Activated CD4-positive, alpha-beta T cell treated with anti-CD3 and anti-CD28 coated beads, Interleukin-2, amount 50 U/mL, for 1 hour (primary cell): ENCODE measurements around the gene CXCL16.
"Not testable (repeated sequence)": the region's sequence is repeated elsewhere in the genome, so short reads cannot be mapped to it uniquely, and the experiment has no call there.

Experiments
- DNase-seq: peaks from one replicate; pipeline ENCODE4 v3.0.0-alpha.2; 2020

CXCL16 gene

DNA sequence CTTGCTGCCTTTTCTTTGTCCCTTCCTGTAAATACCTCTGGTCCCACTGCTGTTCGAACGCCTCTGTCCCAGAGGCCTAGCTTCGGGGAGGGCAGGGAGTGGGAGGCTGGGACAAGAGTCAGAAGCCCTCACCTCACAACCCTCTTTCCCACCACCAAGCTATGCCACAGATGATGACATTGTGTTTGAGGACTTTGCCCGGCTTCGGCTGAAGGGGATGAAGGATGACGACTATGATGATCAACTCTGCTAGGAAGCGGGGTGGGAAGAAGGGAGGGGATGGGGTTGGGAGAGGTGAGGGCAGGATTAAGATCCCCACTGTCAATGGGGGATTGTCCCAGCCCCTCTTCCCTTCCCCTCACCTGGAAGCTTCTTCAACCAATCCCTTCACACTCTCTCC lies 18.9 kb downstream of the CXCL16 start:
- DNase-seq, result no peak

DNA sequence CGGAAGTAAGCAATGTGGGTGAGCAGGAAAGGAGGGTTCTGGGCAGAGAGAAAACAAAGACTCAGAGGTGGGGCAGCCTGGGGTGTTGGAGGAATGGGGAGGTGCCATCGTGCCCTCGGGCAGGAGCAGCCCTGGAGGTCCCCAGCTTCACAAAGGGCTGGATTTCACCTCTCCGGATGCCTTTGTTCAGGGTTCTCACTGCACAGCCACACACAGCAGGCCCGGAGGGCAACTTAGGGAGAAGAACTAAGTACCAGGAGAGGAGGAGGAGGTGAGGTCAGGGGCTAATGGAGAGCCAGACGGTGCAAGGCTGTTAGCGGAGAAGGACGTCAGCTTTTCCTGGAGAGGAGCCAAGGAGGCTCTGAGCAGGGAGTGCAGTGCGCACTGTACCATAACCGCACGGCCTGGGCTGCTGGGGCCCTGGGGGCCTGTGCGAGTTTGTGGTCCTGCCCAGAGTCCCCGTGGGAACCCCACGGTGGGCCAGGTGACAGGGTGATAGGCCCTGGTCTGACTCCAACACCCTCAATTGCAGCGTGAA lies 20.0 kb downstream of the CXCL16 start:
- DNase-seq, result no peak

DNA sequence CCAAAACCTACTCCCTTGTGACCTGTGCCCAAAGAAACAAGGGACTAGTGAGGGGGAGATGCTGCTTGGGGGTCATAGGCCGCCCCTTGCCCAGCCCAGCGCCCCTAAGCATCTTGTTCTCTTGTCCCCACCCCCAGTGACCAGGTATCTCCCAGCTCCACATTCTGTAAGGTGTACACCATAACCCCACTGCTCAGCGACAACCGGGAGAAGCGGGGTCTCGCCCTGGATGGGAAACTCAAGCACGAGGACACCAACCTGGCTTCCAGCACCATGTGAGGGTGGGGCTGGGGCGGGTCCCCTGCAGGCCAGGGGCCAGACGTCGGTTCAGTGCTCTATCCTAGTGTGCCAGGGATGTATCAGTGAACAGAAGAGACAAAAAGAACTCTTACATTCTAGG lies 20.6 kb downstream of the CXCL16 start:
- DNase-seq, result no peak

DNA sequence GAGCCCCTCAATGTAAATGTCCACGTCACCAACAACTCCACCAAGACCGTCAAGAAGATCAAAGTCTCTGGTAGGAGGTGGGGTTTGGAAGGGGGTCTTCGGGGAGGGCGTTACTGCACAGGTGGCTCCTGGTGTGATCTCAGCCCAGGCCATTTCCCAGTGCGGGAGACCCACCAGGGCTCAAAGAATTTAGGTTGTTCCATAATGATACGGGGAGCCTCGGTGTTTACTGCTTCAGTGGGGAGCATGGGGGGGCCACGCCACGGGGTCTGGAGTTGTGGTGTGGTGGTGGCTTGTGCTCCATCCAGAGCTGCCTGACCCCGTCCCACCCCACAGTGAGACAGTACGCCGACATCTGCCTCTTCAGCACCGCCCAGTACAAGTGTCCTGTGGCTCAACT lies 21.5 kb downstream of the CXCL16 start:
- no peak for DNase-seq

DNA sequence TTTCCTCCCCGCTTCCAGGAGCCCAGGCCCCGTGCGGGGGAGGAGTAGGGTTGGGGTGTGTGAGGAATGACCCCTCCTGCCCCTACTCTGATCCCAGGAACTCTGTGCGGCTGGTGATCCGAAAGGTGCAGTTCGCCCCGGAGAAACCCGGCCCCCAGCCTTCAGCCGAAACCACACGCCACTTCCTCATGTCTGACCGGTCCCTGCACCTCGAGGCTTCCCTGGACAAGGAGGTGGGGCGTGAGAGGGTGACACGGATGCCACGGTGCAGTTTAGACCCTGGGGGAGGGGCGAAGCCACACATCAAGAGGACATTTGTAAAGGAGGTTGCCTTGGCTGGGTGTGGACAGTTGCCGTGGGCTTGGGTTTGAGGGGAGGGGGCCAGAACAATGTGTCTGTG lies 21.9 kb downstream of the CXCL16 start:
- no peak for DNase-seq

DNA sequence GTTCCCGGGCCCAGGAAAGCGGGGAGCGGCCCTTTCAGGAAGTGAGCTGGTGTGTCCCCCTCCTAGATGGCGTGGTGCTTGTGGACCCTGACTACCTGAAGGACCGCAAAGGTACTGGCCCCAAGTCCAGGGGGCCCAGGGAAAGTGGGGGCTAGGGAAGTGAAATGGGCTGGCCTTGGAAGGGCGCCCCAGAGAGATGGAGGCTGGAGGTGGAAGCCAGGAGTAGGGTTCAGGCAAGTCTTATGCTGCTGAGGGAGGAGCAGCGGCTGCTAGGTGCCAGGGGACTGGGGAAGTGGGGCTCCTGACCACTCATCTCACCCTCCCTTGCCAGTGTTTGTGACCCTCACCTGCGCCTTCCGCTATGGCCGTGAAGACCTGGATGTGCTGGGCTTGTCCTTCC lies 23.6 kb downstream of the CXCL16 start:
- no peak for DNase-seq

DNA sequence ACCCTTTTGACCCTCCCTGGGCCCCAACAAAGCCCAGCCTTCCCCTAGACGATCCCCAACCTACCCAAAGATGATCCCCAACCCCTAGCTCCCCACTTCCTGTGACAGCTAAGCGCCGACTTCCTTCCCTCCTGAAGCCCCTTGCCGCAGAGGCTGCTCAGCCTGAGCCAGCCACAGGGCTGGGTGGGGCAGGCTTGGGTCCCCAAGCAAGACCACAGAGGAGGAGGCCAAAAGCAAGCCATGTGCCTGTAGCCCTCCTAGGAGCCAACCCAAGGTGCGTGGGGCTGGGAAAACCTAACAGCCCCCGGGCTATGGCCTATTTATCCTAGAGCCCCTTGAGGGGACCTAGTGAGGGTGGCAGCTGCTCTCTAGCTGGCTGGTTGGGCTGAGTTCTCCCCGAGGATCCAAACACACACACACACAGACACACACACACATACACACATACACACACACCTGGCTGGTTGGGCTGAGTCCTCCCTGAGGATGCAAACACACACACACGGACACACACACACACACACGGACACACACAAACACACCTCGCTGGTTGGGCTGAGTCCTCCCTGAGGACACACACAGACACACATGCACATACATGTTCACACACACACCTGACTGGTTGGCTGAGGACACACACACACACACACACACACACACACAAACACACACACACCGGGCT lies 24.5 kb downstream of the CXCL16 start:
- peak; percentile 49 for DNase-seq

DNA sequence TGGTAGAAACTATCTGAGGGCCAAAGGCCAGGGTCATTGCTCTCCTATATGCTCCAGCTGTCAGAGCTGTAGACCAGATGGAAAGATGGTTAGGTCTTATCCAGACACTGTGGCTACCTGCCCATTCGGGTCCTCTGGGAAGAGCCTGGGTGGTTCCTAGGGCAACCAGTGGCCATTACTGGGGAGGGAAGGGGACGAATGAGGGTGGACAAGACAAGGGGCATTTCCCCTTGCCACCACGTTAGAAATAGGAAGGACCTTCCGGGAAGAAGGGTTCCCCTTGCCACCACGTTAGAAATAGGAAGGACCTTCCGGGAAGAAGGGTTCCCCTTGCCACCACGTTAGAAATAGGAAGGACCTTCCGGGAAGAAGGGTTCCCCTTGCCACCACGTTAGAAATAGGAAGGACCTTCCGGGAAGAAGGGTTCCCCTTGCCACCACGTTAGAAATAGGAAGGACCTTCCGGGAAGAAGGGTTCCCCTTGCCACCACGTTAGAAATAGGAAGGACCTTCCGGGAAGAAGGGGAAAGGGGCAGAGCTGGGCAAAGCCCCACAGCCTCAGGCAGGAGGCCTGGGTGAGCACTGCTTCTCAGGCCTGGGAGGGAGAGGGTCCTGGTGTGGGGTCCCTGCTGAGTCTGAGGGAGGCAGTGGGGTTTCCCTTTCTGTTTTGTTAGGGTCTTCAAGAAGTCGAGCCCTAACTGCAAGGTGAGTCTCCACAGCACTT lies 25.2 kb downstream of the CXCL16 start:
- not testable (repeated sequence) for DNase-seq

DNA sequence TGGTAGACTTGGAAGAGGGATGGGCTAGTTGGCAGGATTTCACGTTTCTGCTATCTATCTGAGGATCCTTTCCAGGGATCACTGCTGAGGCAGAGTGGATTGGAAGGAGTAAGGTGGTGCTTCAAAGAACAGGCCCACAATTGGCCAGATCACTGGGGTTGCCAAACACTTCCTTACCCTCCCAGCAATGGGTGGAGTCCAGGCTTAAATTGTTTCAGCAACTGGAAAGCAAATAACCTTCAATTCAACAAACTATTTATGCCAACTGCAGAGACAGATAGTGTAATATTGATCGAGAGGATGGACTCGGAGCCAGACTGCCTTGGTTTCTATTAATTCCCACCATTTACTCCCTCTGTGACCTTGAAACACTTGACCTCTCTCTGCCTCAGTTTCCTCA lies 27.2 kb downstream of the CXCL16 start:
- no peak for DNase-seq

DNA sequence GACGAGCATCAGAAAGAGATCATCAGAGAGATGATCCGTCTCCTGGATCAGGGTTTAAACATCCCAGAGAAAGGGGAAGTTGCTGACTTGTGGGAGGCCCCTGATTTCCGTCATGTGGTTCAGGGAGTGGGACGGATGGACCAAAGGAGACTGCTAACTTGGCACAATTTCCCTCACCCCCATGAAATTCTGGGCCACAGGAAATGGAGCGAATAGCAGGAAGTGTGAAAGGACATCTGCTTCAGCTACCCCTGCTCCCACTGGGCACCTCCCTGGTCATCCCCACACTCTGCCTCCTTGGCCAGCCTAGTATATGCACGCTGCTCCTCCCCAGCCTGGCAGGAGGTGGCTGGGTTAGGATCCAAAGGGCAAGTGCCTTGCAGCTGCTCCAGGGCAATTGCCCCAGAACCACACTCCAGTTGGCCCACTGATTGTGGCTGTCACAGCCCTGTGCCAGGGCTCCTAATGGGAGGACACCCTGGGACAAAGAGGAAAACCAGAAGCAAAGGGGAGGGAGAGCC lies 28.0 kb downstream of the CXCL16 start:
- DNase-seq, result no peak

DNA sequence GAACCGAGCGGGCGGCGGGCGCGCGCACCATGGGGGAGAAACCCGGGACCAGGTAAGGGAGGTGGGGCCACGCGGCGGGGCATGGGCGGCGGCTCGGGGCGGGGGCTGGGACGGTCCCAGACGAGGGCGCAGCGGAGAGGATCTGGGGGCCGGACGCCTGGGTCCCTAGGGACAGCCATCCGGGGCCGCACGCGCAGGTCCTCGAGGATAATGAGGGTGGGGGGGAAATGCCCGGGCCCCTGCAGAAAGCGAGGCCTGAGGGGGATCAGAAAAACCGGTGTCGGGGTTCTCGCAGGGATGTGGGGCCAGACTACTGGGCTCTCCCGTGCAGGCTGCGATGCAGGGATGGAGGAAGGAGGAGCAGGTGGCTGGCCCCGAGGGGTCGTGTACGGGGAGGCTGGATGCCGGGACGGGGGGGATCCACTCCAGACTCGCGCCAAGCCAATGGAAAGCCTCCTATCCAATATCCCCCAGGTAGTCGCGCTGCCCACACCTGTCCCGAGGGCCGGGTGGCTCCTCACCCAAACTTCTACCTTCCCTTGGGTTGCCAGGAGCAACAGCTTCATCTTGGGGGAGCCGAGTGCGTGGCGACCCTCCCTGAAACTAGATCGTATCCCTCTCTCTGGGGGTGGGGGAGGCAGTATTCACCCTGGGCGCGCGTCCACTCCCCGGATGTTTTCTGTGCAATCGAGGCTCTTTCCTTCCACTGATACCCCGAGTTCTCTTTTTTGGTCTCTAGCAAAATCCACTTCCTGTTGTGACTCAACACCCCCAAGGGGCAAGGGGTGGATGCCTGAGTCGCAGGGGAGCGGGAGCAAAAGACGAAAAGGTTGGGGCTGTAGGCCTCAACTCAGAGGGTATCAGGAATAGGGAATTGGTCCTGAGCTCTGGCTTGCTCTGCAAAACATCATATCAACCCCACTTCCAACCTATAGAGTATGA lies 28.8 kb downstream of the CXCL16 start:
- peak; percentile 44 for DNase-seq

DNA sequence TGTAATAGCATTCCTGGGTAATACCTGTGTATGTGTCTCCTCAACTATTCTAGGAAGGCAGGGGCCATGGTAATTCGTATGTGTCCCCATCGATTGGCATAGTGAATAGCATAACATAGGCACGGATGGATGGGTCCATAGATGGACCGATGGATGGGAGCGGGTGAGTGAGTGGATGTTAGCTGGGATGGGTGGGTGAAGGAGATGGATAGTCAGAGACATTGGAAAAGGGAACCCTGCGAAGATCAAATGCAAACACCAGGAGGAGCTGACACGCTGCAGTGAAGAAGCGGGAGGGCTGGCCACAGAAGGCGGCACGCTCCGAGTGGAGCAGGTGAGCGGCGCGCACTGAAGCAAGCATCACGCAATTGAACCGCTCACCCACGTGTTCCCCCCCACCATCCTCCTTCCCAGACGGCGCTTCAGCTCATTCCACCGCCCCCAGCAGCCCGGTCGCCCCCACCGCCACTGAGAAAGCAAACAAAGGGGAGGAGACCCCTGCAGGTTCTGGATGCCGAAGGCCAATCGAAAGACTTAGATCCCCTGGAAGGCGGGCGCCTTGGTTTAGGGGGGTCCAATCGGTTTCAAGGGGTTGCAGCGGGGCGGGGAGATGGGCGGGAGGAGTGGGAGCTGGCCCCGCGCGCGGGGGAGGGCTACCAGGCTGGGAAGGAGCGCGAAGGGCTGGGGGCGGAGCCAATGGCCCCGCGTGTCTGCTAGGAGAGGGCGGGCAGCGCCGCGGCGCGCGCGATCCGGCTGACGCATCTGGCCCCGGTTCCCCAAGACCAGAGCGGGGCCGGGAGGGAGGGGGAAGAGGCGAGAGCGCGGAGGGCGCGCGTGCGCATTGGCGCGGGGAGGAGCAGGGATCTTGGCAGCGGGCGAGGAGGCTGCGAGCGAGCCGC lies 29.7 kb downstream of the CXCL16 start, which contains the start of gene ARRB2:
Gene ARRB2, plus strand, starts transcription at position 839 of the 899 bp plus-strand sequence. CDS start 90 bp downstream, outside the sequence.
- DNase-seq, result peak; percentile 99

DNA sequence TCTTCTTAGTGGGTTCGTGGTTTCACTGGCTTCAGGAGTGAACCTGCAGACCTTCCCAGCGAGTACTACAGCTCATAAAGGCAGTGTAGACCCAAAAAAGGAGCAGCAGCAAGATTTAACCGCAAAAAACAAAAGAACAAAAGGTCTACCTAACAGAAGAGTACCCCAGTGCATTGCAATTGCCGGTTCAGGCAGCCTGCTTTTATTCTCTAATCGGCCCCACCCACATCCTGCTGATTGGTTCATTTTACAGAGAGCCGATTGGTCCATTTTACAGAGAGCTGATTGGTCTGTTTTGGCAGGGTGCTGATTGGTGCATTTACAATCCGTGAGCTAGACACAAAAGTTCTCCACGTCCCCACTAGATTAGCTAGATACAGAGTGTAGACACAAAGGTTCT lies 31.3 kb downstream of the CXCL16 start:
- DNase-seq, result peak; percentile 52

DNA sequence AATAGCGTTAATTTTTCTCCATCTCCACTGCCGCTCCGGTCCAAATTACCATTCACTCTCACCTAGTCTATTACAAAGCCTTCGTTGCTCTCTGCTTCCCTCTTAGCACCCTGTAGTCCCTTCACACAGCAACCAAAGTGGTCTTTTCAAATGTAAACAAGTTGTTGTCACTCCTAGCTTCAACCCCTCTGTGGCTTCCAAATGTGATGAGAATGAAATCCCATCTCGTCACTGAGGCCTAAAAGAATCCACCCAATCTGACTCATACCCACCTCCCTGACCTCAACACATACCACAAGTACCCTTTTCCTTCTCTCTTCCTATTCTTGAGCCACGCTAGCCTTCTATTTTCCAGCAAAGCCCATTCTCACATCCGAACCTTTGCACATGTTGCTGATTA lies 33.6 kb downstream of the CXCL16 start:
- DNase-seq, result no peak

DNA sequence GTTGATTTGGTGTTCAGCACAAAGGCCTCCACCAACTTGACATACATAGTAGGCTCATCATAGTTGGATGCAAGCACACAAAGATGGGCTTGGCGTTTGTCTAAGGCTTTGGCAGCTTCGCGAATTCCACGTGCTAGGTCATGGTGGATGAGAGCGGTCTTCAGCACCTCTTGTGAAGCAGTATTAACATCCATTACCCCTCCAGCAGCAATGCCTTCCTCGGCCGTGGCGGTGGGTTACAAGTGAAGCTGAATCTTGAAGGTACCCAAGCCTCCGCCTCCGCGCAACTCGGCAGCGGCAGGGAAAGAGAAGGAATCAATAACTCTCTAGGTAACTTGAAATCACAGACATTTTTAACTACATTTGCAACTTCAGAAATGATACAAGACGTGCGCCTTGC lies 34.7 kb downstream of the CXCL16 start:
- DNase-seq, result no peak

DNA sequence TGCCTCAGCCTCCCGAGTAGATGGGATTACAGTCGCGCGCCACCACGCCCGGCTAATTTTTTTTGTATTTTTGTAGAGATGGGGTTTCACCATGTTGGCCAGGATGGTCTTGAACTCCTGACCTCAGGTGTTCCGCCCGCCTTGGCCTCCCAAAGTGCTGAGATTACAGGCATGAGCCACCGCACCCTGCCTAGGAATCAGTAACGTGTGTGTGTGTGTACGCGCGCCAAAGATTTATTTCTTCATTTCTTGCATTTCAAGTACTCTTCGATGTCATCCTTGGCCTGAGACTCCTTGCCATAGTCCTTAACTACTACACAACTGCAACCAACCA lies 35.2 kb downstream of the CXCL16 start:
- not testable (repeated sequence) for DNase-seq

DNA sequence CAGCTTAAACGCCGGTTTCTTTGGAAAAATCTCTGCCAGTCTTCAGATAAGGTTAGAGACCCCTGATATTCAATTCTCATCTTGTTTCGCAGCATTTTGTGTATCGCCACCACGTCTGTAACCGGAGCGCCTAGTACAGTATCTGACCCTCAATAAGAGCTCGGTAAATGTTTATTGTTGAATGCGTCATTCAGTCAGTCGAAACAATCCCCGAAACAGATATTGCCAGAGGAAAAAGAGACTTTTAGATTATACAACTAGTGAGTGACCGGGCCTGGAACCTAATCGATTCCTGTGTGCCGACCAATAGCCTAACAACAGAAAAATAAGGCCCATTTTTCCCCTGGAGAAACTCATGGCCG lies 36.4 kb downstream of the CXCL16 start:
- no peak for DNase-seq

DNA sequence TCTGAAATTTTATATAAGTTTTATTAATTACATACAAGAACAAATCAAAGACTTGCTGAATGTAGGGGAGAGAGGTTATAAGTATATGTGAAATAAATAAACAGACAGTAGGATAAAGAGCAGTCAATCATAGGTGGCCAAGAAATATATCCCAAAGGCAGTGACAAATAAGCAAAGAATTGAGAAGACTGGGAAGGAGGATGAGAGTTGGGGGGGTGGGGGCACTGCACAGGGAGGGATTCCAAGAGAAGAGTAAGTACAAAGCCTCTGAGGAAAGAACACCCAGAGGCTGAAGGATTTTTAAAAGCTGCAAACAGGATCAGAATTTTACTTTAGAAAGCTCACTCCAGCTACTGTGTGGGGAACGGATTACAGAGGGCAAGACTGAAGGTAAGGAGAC lies 38.6 kb downstream of the CXCL16 start:
- DNase-seq, result no peak

DNA sequence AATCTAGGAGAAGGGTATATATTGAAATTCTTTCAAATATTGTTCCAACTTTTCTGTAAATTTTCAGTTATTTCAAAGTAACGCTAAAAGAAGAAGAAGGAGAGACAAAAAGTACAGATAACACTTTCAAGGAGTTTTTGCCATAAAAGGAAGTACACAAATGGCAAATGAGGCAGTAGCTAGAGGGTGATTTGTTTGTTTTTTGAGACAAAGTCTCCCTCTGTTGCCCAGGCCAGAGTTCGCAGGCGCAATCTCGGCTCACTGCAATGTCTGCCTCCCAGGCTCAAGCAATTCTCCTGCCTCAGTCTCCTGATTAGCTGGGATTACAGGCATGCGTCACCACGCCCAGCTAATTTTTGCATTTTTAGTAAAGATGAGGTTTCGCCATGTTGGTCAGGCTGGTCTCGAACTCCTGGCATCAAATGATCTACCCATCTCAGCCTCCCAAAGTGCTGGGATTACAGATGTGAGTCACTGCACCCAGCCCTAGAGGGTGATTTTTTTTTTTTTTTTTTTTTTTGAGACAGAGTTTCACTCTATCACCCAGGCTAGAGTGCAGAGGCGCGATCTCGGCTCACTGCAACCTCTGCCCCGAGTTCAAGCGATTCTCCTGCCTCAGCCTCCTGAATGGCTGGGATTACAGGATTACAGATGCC lies 40.2 kb downstream of the CXCL16 start:
- not testable (repeated sequence) for DNase-seq

DNA sequence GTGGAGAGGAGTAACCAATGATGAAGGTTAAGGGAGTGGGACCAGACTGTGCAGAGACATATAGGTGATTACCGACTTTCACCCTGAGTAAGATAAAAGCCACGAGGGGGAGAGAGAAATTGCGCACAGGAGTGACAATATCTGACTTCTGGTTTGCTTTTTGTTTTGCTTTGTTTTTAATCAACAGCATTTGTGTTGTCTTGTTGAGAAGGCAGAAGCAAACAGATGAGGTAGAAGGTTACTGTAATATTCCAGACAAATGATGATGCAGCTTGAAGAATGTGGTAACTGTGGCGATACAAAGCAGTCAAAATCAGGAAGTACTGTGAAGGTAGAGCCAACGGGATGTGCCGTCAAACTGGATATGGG lies 43.3 kb downstream of the CXCL16 start:
- DNase-seq, result no peak

DNA sequence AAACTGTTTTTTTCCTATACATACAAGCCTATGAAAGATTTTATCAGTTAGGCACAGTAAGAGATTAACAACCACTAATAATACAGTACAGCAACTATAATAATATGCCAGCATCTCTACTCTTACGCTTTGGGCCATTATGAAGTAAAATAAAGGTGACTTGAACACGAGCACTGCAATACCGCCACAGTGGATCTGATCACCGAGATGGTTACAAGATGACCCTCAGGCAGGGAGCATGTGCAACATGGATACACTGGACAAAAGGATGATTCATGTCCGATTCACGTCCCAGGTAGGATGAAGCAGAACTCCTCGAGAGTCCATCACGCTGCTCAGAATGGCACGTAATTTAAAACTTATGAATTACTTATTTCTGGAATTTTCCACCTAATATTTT lies 46.3 kb downstream of the CXCL16 start:
- no peak for DNase-seq

DNA sequence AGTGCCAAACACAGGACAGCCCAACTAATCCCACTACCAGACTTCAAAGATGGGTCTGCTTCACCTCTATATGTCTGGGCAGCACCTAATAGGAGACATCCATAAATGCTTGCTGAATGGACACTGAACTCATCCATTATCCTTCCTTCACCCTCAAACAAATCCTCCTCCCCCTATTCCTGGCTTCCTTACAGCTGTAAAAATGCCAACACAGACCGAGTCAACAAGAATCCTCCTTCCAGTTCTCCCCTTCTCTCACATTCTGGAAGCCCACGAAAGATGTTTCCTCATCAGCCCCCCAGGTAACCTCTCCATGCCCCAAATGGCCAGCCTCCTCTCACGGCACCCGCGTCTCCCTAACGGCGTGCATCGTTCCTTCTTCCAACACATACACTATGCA lies 48.0 kb downstream of the CXCL16 start:
- no peak for DNase-seq
